K562 (cell line): ENCODE data around the gene CAPN3. TPM values are rescaled to one million over a fixed set of nuclear protein-coding genes. Genes with fewer than 3 reads are reported as not detected.

Experiments
- ATAC-seq: fragments of 200-7000 bp; cut with Tn5 transposase; 3 replicates; pipeline ENCODE4 v1.9.1; 2020; ENCODE audit warnings: moderate library complexity
- BruUV-seq: library from RNA; stranded (reverse); fragments of 400-500 nt; replicated peaks from 2 replicates; lab custom pipeline; 2021; lab: Mats Ljungman, UMichigan
- CTCF ChIA-PET: fragments of 300-600 bp; formaldehyde crosslinking; extraction: SDS; loops from one replicate; lab custom pipeline; 2021; ENCODE audit warnings: low intra/inter-chr PET ratio; lab: Yijun Ruan, JAX
- POLR2A ChIA-PET: fragments of 300-600, 350-650 bp; sonication (Branson Sonifier 250); formaldehyde crosslinking; extraction: SDS; loops from one replicate; lab custom pipeline; 2021; ENCODE audit warnings: antibody characterized with exemption, inconsistent platforms; lab: Yijun Ruan, JAX
- DNase-seq, 4 experiments: peaks; one replicate each; pipeline versions ENCODE4 v3.0.0 to v3.0.0-alpha.2; 2011 to 2018; ENCODE audit warnings: low spot score in 3 of 4, mixed read lengths in 3 of 4; ENCODE audit errors: extremely low read depth in 1 of 4
- FAIRE-seq: peaks from 2 replicates; lab custom pipeline; 2011; peaks lifted over from hg19 to GRCh38; lab: Jason Lieb, UNC
- H2AFZ ChIP-seq: 2 replicates; pipeline ENCODE4 v1.6.0; 2011; ENCODE audit warnings: low read depth, low read length, control low read depth, inconsistent platforms
- H3K27ac ChIP-seq: fragments of 200-600 bp; 3 replicates; pipeline ENCODE4 v1.8.0; 2011; ENCODE audit warnings: low read depth, mild to moderate bottlenecking, control low read depth, inconsistent platforms, low read length, moderate library complexity, mixed read lengths; ENCODE audit errors: extremely low read depth
- H3K27me3 ChIP-seq, 2 experiments: fragments of 300-600 bp in 1 of 2; 2 replicates in 1 of 2; 3 replicates in 1 of 2; pipeline versions ENCODE4 v1.6.0 to v1.8.0; 2011; ENCODE audit warnings: inconsistent platforms in 2 of 2, low read length in 2 of 2, mild to moderate bottlenecking in 1 of 2, mixed read lengths in 1 of 2, moderate library complexity in 1 of 2; ENCODE audit not compliant: control insufficient read depth in 2 of 2, insufficient read depth in 2 of 2
- H3K36me3 ChIP-seq: fragments of 300-600 bp; 3 replicates; pipeline ENCODE4 v1.8.0; 2011; ENCODE audit warnings: mild to moderate bottlenecking, low read length, inconsistent platforms; ENCODE audit not compliant: control insufficient read depth, insufficient read depth
- H3K4me1 ChIP-seq, 2 experiments: fragments of 200-600 bp in 1 of 2; replicated peaks in 1 of 2; 2 replicates in 1 of 2; 3 replicates in 1 of 2; pipeline versions ENCODE4 v1.5.1 to v1.8.0; 2011; ENCODE audit warnings: inconsistent platforms in 2 of 2, low read length in 2 of 2, mild to moderate bottlenecking in 1 of 2, mixed read lengths in 1 of 2, moderate library complexity in 1 of 2; ENCODE audit not compliant: control insufficient read depth in 2 of 2, insufficient read depth in 2 of 2
- H3K4me2 ChIP-seq: 2 replicates; pipeline ENCODE4 v1.6.1; 2011; ENCODE audit warnings: low read length, control low read depth, inconsistent platforms, mixed read lengths; ENCODE audit not compliant: insufficient read depth
- H3K4me3 ChIP-seq: fragments of 200-600 bp; sonication (generic), shearing (Covaris generic); 2 replicates; pipeline ENCODE4 v1.5.1; 2016; ENCODE audit warnings: control low read depth, inconsistent platforms
- H3K79me2 ChIP-seq: fragments of 200-600 bp; 3 replicates; pipeline ENCODE4 v1.8.0; 2011; ENCODE audit warnings: low read length, inconsistent platforms; ENCODE audit not compliant: control insufficient read depth, insufficient read depth
- H3K9ac ChIP-seq, 2 experiments: 2 replicates each; pipeline versions ENCODE4 v1.6.0 to v1.6.1; 2011; ENCODE audit warnings: low read depth in 2 of 2, low read length in 2 of 2, control low read depth in 1 of 2, inconsistent platforms in 1 of 2, mild to moderate bottlenecking in 1 of 2, mixed read lengths in 1 of 2; ENCODE audit not compliant: insufficient read depth in 1 of 2
- H3K9me1 ChIP-seq: one replicate; pipeline ENCODE4 v1.6.0; 2011; ENCODE audit warnings: inconsistent platforms, mild to moderate bottlenecking, low read length, moderate library complexity; ENCODE audit not compliant: control insufficient read depth, insufficient read depth
- H3K9me3 ChIP-seq: replicated peaks from 2 replicates; pipeline ENCODE4 v1.5.1; 2011; ENCODE audit warnings: low read depth, low read length, inconsistent platforms; ENCODE audit not compliant: control insufficient read depth, insufficient read depth
- H4K20me1 ChIP-seq: replicated peaks from 2 replicates; pipeline ENCODE4 v1.6.1; 2011; ENCODE audit warnings: low read length, inconsistent platforms, mixed read lengths; ENCODE audit not compliant: control insufficient read depth, insufficient read depth
- ARID1B ChIP-seq: fragments of 450-650 bp; IDR thresholded peaks from 2 replicates; pipeline ENCODE4 v1.6.1; 2016; ENCODE audit warnings: antibody characterized with exemption, mild to moderate bottlenecking, inconsistent platforms
- BHLHE40 ChIP-seq: IDR thresholded peaks from 2 replicates; pipeline ENCODE4 v1.6.1; 2011; ENCODE audit warnings: low read length, improper control_type of control experiment
- CUX1 ChIP-seq: fragments of 200-800 bp; sonication (Bioruptor generic); IDR thresholded peaks from 2 replicates; pipeline ENCODE4 v1.6.1; 2016; ENCODE audit warnings: missing genetic modification characterization, missing compliant biosample characterization
- ELF2 ChIP-seq: fragments of 250-450 bp; sonication (Bioruptor Pico); IDR thresholded peaks from 2 replicates; pipeline ENCODE4 v1.5.0; 2021; ENCODE audit warnings: mild to moderate bottlenecking
- GATA2 ChIP-seq: sonication (generic); formaldehyde crosslinking; IDR thresholded peaks from 2 replicates; pipeline ENCODE4 v1.4.0; 2020; ENCODE audit warnings: mild to moderate bottlenecking, missing genetic modification reagents
- GTF2E2 ChIP-seq: fragments of 200-800 bp; sonication (Bioruptor generic); IDR thresholded peaks from 2 replicates; pipeline ENCODE4 v1.6.1; 2016; ENCODE audit warnings: missing genetic modification characterization, missing compliant biosample characterization
- MAX ChIP-seq: sonication (generic); formaldehyde crosslinking; IDR thresholded peaks from 2 replicates; pipeline ENCODE4 v1.9.0; 2022; ENCODE audit warnings: mild to moderate bottlenecking, missing genetic modification reagents
- NFE2 ChIP-seq: IDR thresholded peaks from 2 replicates; pipeline ENCODE4 v1.6.1; 2014; ENCODE audit warnings: antibody characterized with exemption, low read depth
- PREB ChIP-seq: sonication (generic); formaldehyde crosslinking; IDR thresholded peaks from 2 replicates; pipeline ENCODE4 v1.8.1; 2023; ENCODE audit warnings: mild to moderate bottlenecking, missing genetic modification reagents
- RNF2 ChIP-seq: sonication (generic); IDR thresholded peaks from 2 replicates; pipeline ENCODE4 v1.6.1; 2016
- TCFL5 ChIP-seq: fragments of 250-450 bp; sonication (Bioruptor Pico); conservative IDR thresholded peaks from 2 replicates; pipeline ENCODE4 v1.6.1; 2021; ENCODE audit warnings: mild to moderate bottlenecking, moderate library complexity, matching md5 sums
- TGIF2 ChIP-seq: sonication (generic); formaldehyde crosslinking; IDR thresholded peaks from 2 replicates; pipeline ENCODE4 v1.8.1; 2022; ENCODE audit warnings: mild to moderate bottlenecking, missing genetic modification reagents, moderate library complexity
- ZNF699 ChIP-seq: fragments of 250-450 bp; sonication (Bioruptor Pico); IDR thresholded peaks from 2 replicates; pipeline ENCODE4 v1.8.0; 2021; ENCODE audit warnings: mild to moderate bottlenecking, moderate library complexity; ENCODE audit not compliant: insufficient replicate concordance
- WGBS: fragments of 100-300 bp; shearing (Covaris generic); methylation state at CpG from one replicate; pipeline ENCODE4 v1.1.6; 2016; ENCODE audit warnings: low coverage, mixed read lengths; ENCODE audit not compliant: insufficient coverage; ENCODE audit errors: missing lambda C conversion rate; 5-methylcytosine and 5-hydroxymethylcytosine counted together
- in situ Hi-C: fragments of 300-500 bp; cut with MboI; formaldehyde crosslinking; loops from 4 replicates; pipeline ENCODE4 v1.15.0; 2018; ENCODE audit warnings: inconsistent platforms, mixed read lengths
- intact Hi-C: fragments of 100-400 bp; cut with micrococcal nuclease; formaldehyde crosslinking; loops from 2 replicates; pipeline ENCODE4 v1.14.2; 2022
- polyA plus RNA-seq, 8 experiments: library from polyadenylated mRNA; depleted of rRNA in 4 of 8; stranded (reverse) in 5 of 8; unstranded in 3 of 8; fragments of >200 nt; fragmentation: Nextera tagmentation in 2 of 8; fragmentation: Illumina TruSeq in 1 of 8; extraction: Ambion mirVana in 2 of 8; extraction: Trizol in 1 of 8; gene quantifications; 2 replicates each; pipeline versions ENCODE4 v1.2.1 to v1.2.3, GENCODE V29; 2011 to 2014; ENCODE audit warnings: inconsistent platforms in 1 of 8, missing spikeins in 1 of 8
- total RNA-seq, 7 experiments: library from RNA; depleted of rRNA in 6 of 7; stranded (reverse); fragments of >200 nt in 6 of 7; fragmentation: Illumina TruSeq in 2 of 7; extraction: Trizol in 2 of 7; gene quantifications; 2 replicates each; pipeline versions ENCODE4 v1.2.1 to v1.2.3, GENCODE V29; 2011 to 2021; ENCODE audit warnings: low replicate concordance in 1 of 7

CAPN3 gene
- total and polyA plus RNA-seq, 9 of the 15 experiments (the other 6 are each of a cell fraction or from before 2014, with no cell fraction given) = 0.03 to 0.34 (median 0.20) TPM; not detected in 2

GRCh38 chr15:42353061-42353460 is 6.2 kb upstream of the CAPN3 start (continued):
- TF ChIP-seq GTF2E2 (no peak), MAX (no peak), TGIF2 (no peak), TCFL5 (CRISPR knock-in tag) (no peak), BHLHE40 (no peak), ZNF699 (CRISPR knock-in tag) (no peak)

- H3K36me3 ChIP-seq = no peaks in the 10 kb centered on the region
- no peak overlapping the region for H3K4me2 ChIP-seq
- no peaks in the 10 kb centered on the region for H3K9me1 ChIP-seq
- H3K4me3 ChIP-seq = no peak overlapping the region
- no peak overlapping the region for H3K27ac ChIP-seq
- H3K4me1 ChIP-seq = 0 out of 5 replicates have a peak, but pooled peaks cover 0 to 2% of the 10 kb centered on the region in 2 experiments
- peaks cover 0 to 9% of the 10 kb centered on the region in 2 experiments; a peak in 1 of 5 replicates for H3K27me3 ChIP-seq
- no TSS peak for BruUV-seq
- no peak for ATAC-seq
- no peak overlapping the region for H2AFZ ChIP-seq
- POLR2A ChIA-PET = interaction anchor here (0.8 kb wide), 1 partner anchor 68 kb away, joined by 3 read pairs; no protein-coding TSS in a partner anchor
- no peaks in the 10 kb centered on the region for H4K20me1 ChIP-seq
- H3K9me3 ChIP-seq = no peaks in the 10 kb centered on the region
- TF ChIP-seq ARID1B = no peak
- no peak for TF ChIP-seq ELF2
- no peak for TF ChIP-seq NFE2
- no peak for TF ChIP-seq RNF2
- TF ChIP-seq PREB (CRISPR knock-in tag) = no peak
- no peak for TF ChIP-seq GATA2 (CRISPR knock-in tag)
- no peak for TF ChIP-seq CUX1 (CRISPR knock-in tag)
- TF ChIP-seq, all 486 proteins: peak for 0
- CTCF ChIA-PET = interaction anchor here (0.6 kb wide), 1 partner anchor 24 kb away, joined by 3 read pairs; no protein-coding TSS in a partner anchor
- in situ Hi-C loops (no loop called here), intact Hi-C loops (no loop called here)
- Histone ChIP-seq H3K9ac (no peak overlapping the region), H3K79me2 (no peaks in the 10 kb centered on the region)
- FAIRE-seq (no peak), DNase-seq (no peak)
- WGBS = 29% methylated on average over 2 of the region's 2 CpGs
Observed at GRCh38 chr15:42354824-42355223, 4.5 kb upstream of the CAPN3 start.
